ENCODE data around the gene MROH2B. TPM values are rescaled to one million over a fixed set of nuclear protein-coding genes. Genes with fewer than 3 reads are reported as not detected.
A peak's percentile ranks its signal among the peaks of the same experiment; 100 is the strongest.
"Not testable (repeated sequence)": the region's sequence is repeated elsewhere in the genome, so short reads cannot be mapped to it uniquely, and the experiment has no call there.

MROH2B gene
- total RNA-seq, 1 experiment from 2014 or later = not detected

DNA sequence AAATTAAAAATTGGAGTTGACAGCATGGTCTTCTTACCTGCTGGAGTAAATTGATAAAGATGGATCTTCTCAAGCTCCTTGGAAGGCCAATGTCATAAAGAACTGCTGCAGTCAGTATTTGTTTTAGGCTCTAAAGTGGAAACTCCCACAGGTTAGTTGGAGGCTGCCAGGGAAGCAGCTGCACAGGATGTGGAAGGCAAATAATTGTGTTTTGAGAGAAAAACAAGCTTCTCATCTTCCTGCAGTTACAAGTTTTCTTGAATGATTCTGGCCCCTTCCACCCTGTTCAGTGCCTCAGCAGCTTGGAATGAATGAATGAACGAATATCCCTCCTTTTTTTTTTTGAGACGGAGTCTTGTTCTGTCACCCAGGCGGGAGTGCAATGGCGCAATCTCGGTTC, 13.9 kb downstream of the MROH2B start:
- in situ Hi-C loops (cut with HindIII; ENCODE audit: low pct_unique_long_range_greater_than_20kb, low sequenced_read_pairs) = no loop called here
- DNase-seq (ENCODE audit: low read depth, low spot score) = no peak

GRCh38 chr5:41048986-41049385, 22.2 kb downstream of the MROH2B start:
- DNase-seq (ENCODE audit: low read depth, low spot score) = no peak
- in situ Hi-C loops (cut with HindIII; ENCODE audit: low pct_unique_long_range_greater_than_20kb, low sequenced_read_pairs) = no loop called here

- no peak for DNase-seq (ENCODE audit: low read depth, low spot score)
- in situ Hi-C loops (cut with HindIII; ENCODE audit: low pct_unique_long_range_greater_than_20kb, low sequenced_read_pairs) = no loop called here
Measured at GRCh38 chr5:41043109-41043747, 27.9 kb downstream of the MROH2B start.

DNA sequence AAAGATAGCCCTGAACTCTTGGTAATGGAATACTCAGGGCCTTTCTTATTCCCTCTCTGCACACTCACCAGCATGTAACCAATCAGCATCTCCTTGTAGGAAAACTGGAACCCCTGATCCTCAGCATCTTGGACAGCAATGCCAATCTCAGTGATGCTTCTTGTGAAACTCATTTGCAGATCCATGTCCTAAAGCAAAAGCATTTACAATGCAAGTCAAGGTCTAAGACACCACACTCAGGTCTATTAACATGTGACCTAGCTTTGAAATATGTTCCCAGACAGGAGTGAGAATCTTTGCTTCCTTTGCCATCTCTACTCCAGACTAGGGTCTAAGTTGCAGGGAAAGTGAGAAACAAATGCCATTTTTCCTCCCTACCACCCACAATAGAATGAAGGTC, 38.2 kb downstream of the MROH2B start:
- DNase-seq (ENCODE audit: low read depth, low spot score) = no peak
- in situ Hi-C loops (cut with HindIII; ENCODE audit: low pct_unique_long_range_greater_than_20kb, low sequenced_read_pairs) = no loop called here

DNA sequence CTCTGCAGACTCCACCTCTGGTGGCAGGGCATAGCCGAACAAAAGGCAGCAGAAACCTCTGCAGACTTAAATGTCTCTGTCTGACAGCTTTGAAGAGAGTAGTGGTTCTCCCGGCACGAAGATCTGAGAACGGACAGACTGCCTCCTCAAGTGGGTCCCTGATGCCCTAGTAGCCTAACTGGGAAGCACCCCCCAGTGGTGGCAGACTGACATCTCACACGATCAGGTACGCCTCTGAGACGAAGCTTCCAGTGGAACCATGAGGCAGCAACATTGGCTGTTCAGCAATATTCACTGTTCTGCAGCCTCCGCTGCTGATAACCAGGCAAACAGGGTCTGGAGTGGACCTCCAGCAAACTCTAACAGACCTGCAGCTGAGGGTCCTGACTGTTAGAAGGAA, 48.5 kb downstream of the MROH2B start:
- DNase-seq (ENCODE audit: low read depth, low spot score) = peak; percentile 29
- in situ Hi-C loops (cut with HindIII; ENCODE audit: low pct_unique_long_range_greater_than_20kb, low sequenced_read_pairs) = not testable (repeated sequence)

DNA sequence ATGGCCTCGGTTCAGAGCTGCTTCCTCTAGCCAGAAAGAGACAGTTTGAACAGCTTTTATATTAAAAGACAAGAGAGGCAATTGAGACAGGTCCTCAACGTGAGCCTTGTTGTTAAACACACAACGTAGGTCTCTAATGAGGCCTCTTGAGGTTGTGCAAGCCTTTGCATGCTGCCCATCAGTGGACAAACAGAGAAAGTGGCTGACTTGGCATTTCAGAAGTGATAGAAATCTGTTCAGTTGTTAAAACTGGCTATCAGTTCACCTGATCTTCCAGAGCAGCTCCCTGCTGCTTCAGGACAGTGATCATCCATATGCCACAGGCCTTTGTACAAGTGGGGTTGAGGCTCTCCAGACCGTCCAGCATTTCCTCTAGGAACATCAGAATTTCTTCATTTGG, 58.8 kb downstream of the MROH2B start:
- in situ Hi-C loops (cut with HindIII; ENCODE audit: low pct_unique_long_range_greater_than_20kb, low sequenced_read_pairs) = no loop called here
- DNase-seq (ENCODE audit: low read depth, low spot score) = no peak

GRCh38 chr5:41010572-41010971, 60.6 kb downstream of the MROH2B start:
- in situ Hi-C loops (cut with HindIII; ENCODE audit: low pct_unique_long_range_greater_than_20kb, low sequenced_read_pairs) = no loop called here
- DNase-seq (ENCODE audit: low read depth, low spot score) = no peak

- in situ Hi-C loops (cut with HindIII; ENCODE audit: low pct_unique_long_range_greater_than_20kb, low sequenced_read_pairs) = no loop called here
- peak; percentile 29 for DNase-seq (ENCODE audit: low read depth, low spot score)
Measured at GRCh38 chr5:41009232-41009631, 61.9 kb downstream of the MROH2B start.

GRCh38 chr5:41004931-41005330, 66.2 kb downstream of the MROH2B start:
- DNase-seq (ENCODE audit: low read depth, low spot score) = no peak
- in situ Hi-C loops (cut with HindIII; ENCODE audit: low pct_unique_long_range_greater_than_20kb, low sequenced_read_pairs) = no loop called here

- in situ Hi-C loops (cut with HindIII; ENCODE audit: low pct_unique_long_range_greater_than_20kb, low sequenced_read_pairs) = no loop called here
- no peak for DNase-seq (ENCODE audit: low read depth, low spot score)
Measured at GRCh38 chr5:41003670-41004376, 67.3 kb downstream of the MROH2B start.

DNA sequence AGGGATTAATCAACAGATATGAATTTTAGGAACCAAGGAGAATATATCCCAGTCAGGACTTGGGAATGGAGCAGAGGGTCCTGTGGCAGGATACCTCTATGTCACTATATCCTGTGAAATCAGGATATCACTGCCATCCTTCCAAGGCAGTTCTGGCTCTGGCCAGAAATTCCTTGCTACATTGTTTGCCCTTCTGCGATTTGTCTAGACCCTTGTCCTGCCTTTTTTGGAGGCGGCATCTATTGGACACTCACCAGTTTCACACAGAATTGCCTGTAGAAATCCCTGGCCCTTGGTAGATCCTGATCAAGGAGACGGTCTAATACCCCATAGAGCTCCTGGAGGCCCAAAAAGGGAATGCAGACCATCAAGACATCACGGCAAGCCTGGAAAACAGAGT, 71.2 kb downstream of the MROH2B start:
- in situ Hi-C loops (cut with HindIII; ENCODE audit: low pct_unique_long_range_greater_than_20kb, low sequenced_read_pairs) = no loop called here
- no peak for DNase-seq (ENCODE audit: low read depth, low spot score)

GRCh38 chr5:40999142-40999541, 72.0 kb downstream of the MROH2B start:
- in situ Hi-C loops (cut with HindIII; ENCODE audit: low pct_unique_long_range_greater_than_20kb, low sequenced_read_pairs) = no loop called here
- DNase-seq (ENCODE audit: low read depth, low spot score) = no peak

GRCh38 chr5:40995801-40996586, 75.1 kb downstream of the MROH2B start:
- DNase-seq (ENCODE audit: low read depth, low spot score) = no peak
- in situ Hi-C loops (cut with HindIII; ENCODE audit: low pct_unique_long_range_greater_than_20kb, low sequenced_read_pairs) = no loop called here

DNA sequence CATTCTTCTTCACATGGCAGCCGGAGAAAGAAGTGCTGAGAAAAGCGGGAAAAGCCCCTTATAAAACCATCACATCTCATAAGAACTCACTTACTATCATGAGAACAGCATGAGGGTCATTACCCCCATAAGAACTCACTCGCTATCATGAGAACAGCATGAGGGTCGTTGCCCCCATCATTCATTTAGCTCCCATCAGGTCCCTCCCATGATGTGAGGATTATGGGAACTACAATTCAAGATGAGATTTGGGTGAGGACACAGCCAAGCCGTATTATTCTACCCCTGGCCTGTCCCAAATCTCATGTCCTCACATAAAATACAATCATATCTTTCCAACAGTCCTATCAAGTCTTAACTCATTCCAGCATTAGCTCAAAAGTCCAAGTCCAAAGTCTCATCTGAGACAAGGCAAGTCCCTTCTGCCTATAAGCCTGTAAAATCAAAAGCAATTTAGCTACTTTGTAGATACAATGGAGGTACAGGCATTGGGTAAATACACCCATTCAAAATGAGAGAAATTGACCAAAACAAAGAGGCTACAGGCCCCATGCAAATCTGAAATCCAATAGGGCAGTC, 79.1 kb downstream of the MROH2B start:
- in situ Hi-C loops (cut with HindIII; ENCODE audit: low pct_unique_long_range_greater_than_20kb, low sequenced_read_pairs) = no loop called here
- no peak for DNase-seq (ENCODE audit: low read depth, low spot score)

DNA sequence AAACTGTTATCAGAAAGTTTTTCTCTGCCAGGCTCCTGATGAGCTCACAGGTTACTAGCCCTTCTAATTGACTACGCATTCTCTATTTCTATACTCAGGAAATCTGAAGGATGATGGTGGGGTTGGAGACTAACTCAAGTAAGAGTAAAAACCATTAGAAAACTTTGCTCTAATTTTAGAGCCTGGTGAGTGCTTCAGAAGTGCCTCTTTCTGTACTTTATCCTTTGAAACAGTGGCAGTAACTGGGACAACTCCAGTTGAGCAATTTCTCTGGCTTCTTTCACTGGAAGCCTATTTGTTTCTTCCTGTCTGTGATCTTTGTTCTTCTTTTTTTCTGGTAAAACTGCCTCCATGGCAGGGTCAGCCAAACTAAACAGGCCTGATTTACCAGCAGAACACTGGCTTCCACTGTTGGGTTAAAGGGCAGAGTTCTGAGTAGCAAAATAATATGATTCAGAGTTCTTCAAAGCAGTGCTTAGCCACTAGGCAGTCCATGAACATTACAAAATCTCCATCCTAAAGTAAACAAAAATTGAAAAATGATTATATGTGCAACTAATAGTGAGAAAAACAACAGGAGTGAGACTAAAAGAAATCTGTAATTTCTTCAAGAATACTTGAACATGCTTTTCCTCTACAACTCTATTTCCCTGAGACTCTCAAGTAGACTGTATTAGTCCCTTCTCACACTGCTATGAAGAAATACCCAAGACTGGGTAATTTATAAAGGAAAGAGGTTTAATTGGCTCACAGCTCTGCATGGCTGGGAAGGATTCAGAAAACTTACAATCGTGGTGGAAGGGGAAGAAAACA, 79.8 kb downstream of the MROH2B start:
- in situ Hi-C loops (cut with HindIII; ENCODE audit: low pct_unique_long_range_greater_than_20kb, low sequenced_read_pairs) = no loop called here
- peak; percentile 36 for DNase-seq (ENCODE audit: low read depth, low spot score)

GRCh38 chr5:40988746-40989510, 82.2 kb downstream of the MROH2B start:
- in situ Hi-C loops (cut with HindIII; ENCODE audit: low pct_unique_long_range_greater_than_20kb, low sequenced_read_pairs) = no loop called here
- no peak for DNase-seq (ENCODE audit: low read depth, low spot score)

DNA sequence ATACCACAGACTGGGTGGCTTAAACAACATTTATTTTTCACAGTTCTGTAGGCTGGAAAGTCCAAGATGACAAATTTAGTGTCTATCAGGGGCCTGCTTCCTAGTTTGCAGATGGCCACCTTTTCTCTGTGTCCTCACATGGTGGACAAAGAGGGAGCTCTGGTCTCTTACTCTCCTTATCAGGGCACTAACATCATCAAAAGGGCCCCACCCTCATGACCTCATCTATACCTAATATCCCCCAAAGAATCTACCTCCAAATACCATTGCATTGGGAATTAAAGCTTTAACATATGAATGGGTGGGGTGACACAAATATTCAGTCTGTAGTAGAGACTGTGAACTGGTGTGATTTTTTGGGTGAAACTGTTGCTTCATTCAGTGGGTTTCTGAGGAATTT, 83.8 kb downstream of the MROH2B start:
- in situ Hi-C loops (cut with HindIII; ENCODE audit: low pct_unique_long_range_greater_than_20kb, low sequenced_read_pairs) = no loop called here
- no peak for DNase-seq (ENCODE audit: low read depth, low spot score)
